B cell (primary cell): ENCODE data around the gene SYN1. TPM values are rescaled to one million over a fixed set of nuclear protein-coding genes. Genes with fewer than 3 reads are reported as not detected.

Experiments used
- ATAC-seq: fragments of 200-7000 bp; cut with Tn5 transposase; one replicate; pipeline ENCODE4 v1.10.0; 2021; ENCODE audit warnings: low read depth, mild to moderate bottlenecking, moderate number of reproducible peaks, moderate library complexity
- CTCF ChIA-PET: fragments of 350-600 bp; sonication (Branson Sonifier 250); formaldehyde crosslinking; loops from one replicate; lab custom pipeline; 2021; ENCODE audit warnings: antibody characterized with exemption, inconsistent platforms; lab: Charles Lee
- POLR2A ChIA-PET: fragments of 350-600 bp; sonication (Branson Sonifier 250); formaldehyde crosslinking; loops from one replicate; lab custom pipeline; 2021; ENCODE audit warnings: antibody characterized with exemption; lab: Charles Lee
- DNase-seq: peaks from one replicate; pipeline ENCODE4 v3.0.0; 2013
- H2AFZ ChIP-seq: 2 replicates; pipeline ENCODE4 v1.6.1; 2012; ENCODE audit warnings: mild to moderate bottlenecking, low read depth, low read length; ENCODE audit not compliant: insufficient read depth, poor library complexity, severe bottlenecking
- H3K27ac ChIP-seq, 2 donors: 1 replicate in 1 of 2; 2 replicates in 1 of 2; pipeline ENCODE4 v1.5.1; 2012 to 2013; ENCODE audit warnings: low read length in 2 of 2, mild to moderate bottlenecking in 2 of 2, moderate library complexity in 1 of 2
- H3K27me3 ChIP-seq, 4 experiments: fragments of 200-600 bp in 1 of 4; sonication (generic) in 1 of 4; replicated peaks in 1 of 4; 1 replicate in 2 of 4; 2 replicates in 2 of 4; pipeline versions ENCODE4 v1.6.1 to v1.7.0; 2013 to 2016; ENCODE audit warnings: low read length in 3 of 4, mild to moderate bottlenecking in 2 of 4, mixed read lengths in 1 of 4, moderate library complexity in 1 of 4; ENCODE audit not compliant: insufficient read depth in 4 of 4, control insufficient read depth in 3 of 4; ENCODE audit errors: control extremely low read depth in 1 of 4
- H3K36me3 ChIP-seq, 2 experiments: replicated peaks in 1 of 2; 1 replicate in 1 of 2; 2 replicates in 1 of 2; pipeline versions ENCODE4 v1.6.1 to v1.7.1; 2013; ENCODE audit warnings: low read length in 1 of 2; ENCODE audit not compliant: insufficient read depth in 2 of 2, control insufficient read depth in 1 of 2; ENCODE audit errors: control extremely low read depth in 1 of 2, extremely low read depth in 1 of 2
- H3K4me1 ChIP-seq, 2 donors: fragments of 200-600 bp in 1 of 2; sonication (generic) in 1 of 2; 1 replicate in 1 of 2; 2 replicates in 1 of 2; pipeline versions ENCODE4 v1.5.1 to v1.6.1; 2013 to 2017; ENCODE audit warnings: low read length in 2 of 2; ENCODE audit not compliant: control insufficient read depth in 2 of 2, insufficient read depth in 2 of 2
- H3K4me2 ChIP-seq: replicated peaks from 2 replicates; pipeline ENCODE3; 2012; ENCODE audit warnings: mild to moderate bottlenecking, low read depth, low read length; ENCODE audit not compliant: poor library complexity, severe bottlenecking
- H3K4me3 ChIP-seq, 5 experiments: fragments of 200-600 bp in 1 of 5; sonication (generic) in 1 of 5; 1 replicate in 3 of 5; 2 replicates in 2 of 5; pipeline versions ENCODE4 v1.5.1 to v1.7.0; 2011 to 2016; ENCODE audit warnings: low read length in 4 of 5, mild to moderate bottlenecking in 4 of 5, low read depth in 2 of 5, control low read depth in 1 of 5, moderate library complexity in 1 of 5; ENCODE audit not compliant: insufficient read depth in 1 of 5; ENCODE audit errors: control extremely low read depth in 1 of 5, extremely low read depth in 1 of 5
- H3K79me2 ChIP-seq: fragments of 200-600 bp; sonication (generic); one replicate; pipeline ENCODE4 v1.6.0; 2016; ENCODE audit warnings: low read length; ENCODE audit not compliant: control insufficient read depth, insufficient read depth
- H3K9ac ChIP-seq: fragments of 200-600 bp; sonication (generic); 2 replicates; pipeline ENCODE4 v1.6.1; 2017; ENCODE audit warnings: mild to moderate bottlenecking, low read length, moderate library complexity
- H3K9me3 ChIP-seq, 3 donors: one replicate each; pipeline versions ENCODE4 v1.6.1 to v1.7.1; 2013; ENCODE audit warnings: low read length in 2 of 3; ENCODE audit not compliant: control insufficient read depth in 2 of 3, insufficient read depth in 1 of 3; ENCODE audit errors: control extremely low read depth in 1 of 3
- H4K20me1 ChIP-seq: 2 replicates; pipeline ENCODE4 v1.6.0; 2012; ENCODE audit warnings: mild to moderate bottlenecking, low read length; ENCODE audit not compliant: insufficient read depth, control insufficient read depth, poor library complexity, severe bottlenecking
- H3K27ac Mint-ChIP-seq: one replicate; pipeline ENCODE4 v1.8.0; 2021; ENCODE audit warnings: mixed read lengths
- H3K27me3 Mint-ChIP-seq: one replicate; pipeline ENCODE4 v1.8.0; 2021; ENCODE audit warnings: mixed read lengths
- H3K4me1 Mint-ChIP-seq: one replicate; pipeline ENCODE4 v1.8.0; 2021; ENCODE audit warnings: mixed read lengths
- H3K4me3 Mint-ChIP-seq: one replicate; pipeline ENCODE4 v1.8.0; 2021; ENCODE audit warnings: mixed read lengths
- H3K9me3 Mint-ChIP-seq: one replicate; pipeline ENCODE4 v1.8.0; 2022; ENCODE audit warnings: mixed read lengths; ENCODE audit not compliant: insufficient read depth
- CTCF ChIP-seq: fragments of 200-600 bp; IDR thresholded peaks from one replicate; pipeline ENCODE4 v1.8.0; 2022; ENCODE audit warnings: antibody characterized with exemption, mild to moderate bottlenecking
- EZH2 ChIP-seq: IDR thresholded peaks from 2 replicates; pipeline ENCODE4 v1.6.1; 2012; ENCODE audit warnings: borderline replicate concordance, low read depth, mild to moderate bottlenecking, moderate library complexity, low read length; ENCODE audit not compliant: insufficient read depth, poor library complexity, severe bottlenecking
- WGBS: methylation state at CpG from one replicate; pipeline ENCODE4 v1.1.5; 2013; ENCODE audit warnings: missing lambda C conversion rate; ENCODE audit not compliant: insufficient coverage; 5-methylcytosine and 5-hydroxymethylcytosine counted together
- intact Hi-C: fragments of 100-400 bp; cut with micrococcal nuclease; formaldehyde crosslinking; loops from one replicate; pipeline ENCODE4 v1.10.0; 2022
- polyA plus RNA-seq: library from polyadenylated mRNA; depleted of rRNA; stranded (reverse); fragments of >200 nt; gene quantifications from 2 replicates; pipeline ENCODE4 v1.2.3, GENCODE V29; 2012
- total RNA-seq, 2 donors: library from RNA; stranded (reverse); fragments of 120-200 nt in 1 of 2; gene quantifications; 1 replicate in 1 of 2; 2 replicates in 1 of 2; pipeline versions ENCODE4 v1.2.3 to v1.2.4, GENCODE V29; 2013 to 2022

The SYN1 gene
- total and polyA plus RNA-seq, 2 donors (not counting 1 experiment from before 2014, with no cell fraction given), result not detected

GRCh38 chrX:47650164-47651042 lies 30.7 kb upstream of the SYN1 start, which contains the start of gene ELK1:
Gene ELK1 (minus strand): TSS chrX:47650563. CDS start chrX:47641441, 9,122 bp downstream.
- Mint-ChIP-seq H3K27me3 (no peaks in the 10 kb centered on the region), H3K4me3 (peak within 1 kb of the TSS; percentile 93), H3K9me3 (no peaks in the 10 kb centered on the region), H3K27ac (peak within 1 kb of the TSS; percentile 94), H3K4me1 (peaks cover 29% of the 10 kb centered on the region)
- intact Hi-C loops, result loop anchor here (1.0 to 10.0 kb wide), 9 partner anchors 8 to 1474 kb away; partner anchors contain the start of genes ARAF, GPKOW, PIM2 and RBM3
- no peaks in the 10 kb centered on the region for H4K20me1 ChIP-seq
- peak; percentile 91 for ATAC-seq
- H3K9ac ChIP-seq, result peak within 1 kb of the TSS; percentile 78
- CTCF ChIA-PET, result no interaction called here
- peak within 1 kb of the TSS; percentile 68 for H2AFZ ChIP-seq
- WGBS, result 0% methylated on average over 29 of the region's 65 CpGs
- peaks cover 23% of the 10 kb centered on the region for H3K79me2 ChIP-seq
- H3K9me3 ChIP-seq, result no peaks in the 10 kb centered on the region
- TF ChIP-seq EZH2 (no peak), CTCF (no peak)
- H3K27ac ChIP-seq, result peak within 1 kb of the TSS; percentile 69 to 73
- H3K4me3 ChIP-seq, result peak within 1 kb of the TSS in 4 of 5 experiments; percentile 68 to 77 (median 75)
- DNase-seq, result peak; percentile 94
- peak within 1 kb of the TSS; percentile 76 for H3K4me2 ChIP-seq
- H3K27me3 ChIP-seq, result no peaks in the 10 kb centered on the region
- peaks cover 0 to 8% of the 10 kb centered on the region in 2 experiments for H3K36me3 ChIP-seq
- POLR2A ChIA-PET, result interaction anchor here (0.6 to 1.7 kb wide), 2 partner anchors 9 to 889 kb away, joined by 3 read pairs; partner anchors contain the start of genes TBC1D25 and UXT
- H3K4me1 ChIP-seq, result peaks cover 11 to 26% of the 10 kb centered on the region in 2 donors
